Subcutaneous adipose tissue (tissue), 4 donors: ENCODE results near the gene DIAPH2. TPM values are rescaled to one million over a fixed set of nuclear protein-coding genes. Genes with fewer than 3 reads are reported as not detected.

Source experiments
- total RNA-seq, 4 donors: library from RNA; depleted of rRNA; stranded (reverse); fragments of >200 nt; gene quantifications; one replicate each; pipeline ENCODE4 v1.1.0, GENCODE V29; 2016
- TF ChIP-seq, protein P1 (sequence below): fragments of 450-650 bp; IDR thresholded peaks from one replicate; pipeline ENCODE4 v1.5.1; 2016; ENCODE audit warnings: low read depth, mild to moderate bottlenecking, control low read depth, antibody characterized with exemption, moderate library complexity

Gene DIAPH2
- total RNA-seq, 4 donors from 2014 or later: 45.0 to 84.6 (median 54.2) TPM

GRCh38 chrX:96807318-96807717, 122.7 kb downstream of the DIAPH2 start:
- TF ChIP-seq, protein P1, sequence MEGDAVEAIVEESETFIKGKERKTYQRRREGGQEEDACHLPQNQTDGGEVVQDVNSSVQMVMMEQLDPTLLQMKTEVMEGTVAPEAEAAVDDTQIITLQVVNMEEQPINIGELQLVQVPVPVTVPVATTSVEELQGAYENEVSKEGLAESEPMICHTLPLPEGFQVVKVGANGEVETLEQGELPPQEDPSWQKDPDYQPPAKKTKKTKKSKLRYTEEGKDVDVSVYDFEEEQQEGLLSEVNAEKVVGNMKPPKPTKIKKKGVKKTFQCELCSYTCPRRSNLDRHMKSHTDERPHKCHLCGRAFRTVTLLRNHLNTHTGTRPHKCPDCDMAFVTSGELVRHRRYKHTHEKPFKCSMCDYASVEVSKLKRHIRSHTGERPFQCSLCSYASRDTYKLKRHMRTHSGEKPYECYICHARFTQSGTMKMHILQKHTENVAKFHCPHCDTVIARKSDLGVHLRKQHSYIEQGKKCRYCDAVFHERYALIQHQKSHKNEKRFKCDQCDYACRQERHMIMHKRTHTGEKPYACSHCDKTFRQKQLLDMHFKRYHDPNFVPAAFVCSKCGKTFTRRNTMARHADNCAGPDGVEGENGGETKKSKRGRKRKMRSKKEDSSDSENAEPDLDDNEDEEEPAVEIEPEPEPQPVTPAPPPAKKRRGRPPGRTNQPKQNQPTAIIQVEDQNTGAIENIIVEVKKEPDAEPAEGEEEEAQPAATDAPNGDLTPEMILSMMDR: no peak

GRCh38 chrX:96820935-96821334, 136.3 kb downstream of the DIAPH2 start:
- TF ChIP-seq, protein P1: no peak

DNA sequence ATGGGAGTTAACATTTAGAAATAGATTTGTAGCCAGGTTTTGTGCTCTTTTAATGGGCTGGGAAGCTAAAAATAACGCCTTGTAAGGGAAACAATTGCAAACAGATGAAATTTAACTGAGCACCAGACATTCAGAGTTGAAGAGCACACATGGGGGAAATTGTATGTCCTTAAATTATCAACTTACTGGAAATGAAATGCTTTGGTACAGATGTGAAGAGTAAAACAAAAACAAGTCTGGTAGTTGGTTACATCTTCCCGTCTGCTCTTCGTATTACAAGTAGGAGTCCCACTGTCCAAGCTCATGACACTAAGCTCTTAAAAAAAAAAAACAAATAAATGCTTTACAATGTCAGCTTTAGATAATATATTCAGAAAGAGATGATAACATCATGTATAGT, 139.5 kb downstream of the DIAPH2 start:
- TF ChIP-seq, protein P1: no peak

- TF ChIP-seq, protein P1: no peak
Observed at GRCh38 chrX:96833333-96833732, 148.7 kb downstream of the DIAPH2 start.

DNA sequence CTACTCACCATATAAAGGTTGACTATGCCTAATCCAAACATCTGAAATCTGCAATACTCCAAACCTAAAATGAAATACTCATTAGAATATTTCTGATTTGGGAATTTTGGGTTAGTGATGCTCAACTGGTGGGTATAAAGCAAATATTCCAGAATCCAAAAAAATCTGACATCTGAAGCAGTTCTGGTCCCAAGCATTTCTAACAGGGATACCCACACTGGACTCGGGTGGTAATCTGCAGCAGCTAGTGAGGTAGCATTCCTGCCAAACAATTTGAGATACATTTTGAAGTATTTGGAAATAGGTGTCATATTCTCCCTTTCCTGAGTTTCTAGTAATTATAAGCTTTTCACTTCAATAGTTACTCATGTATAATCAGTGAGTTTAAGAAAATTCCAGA, 149.5 kb downstream of the DIAPH2 start:
- TF ChIP-seq, protein P1: no peak

DNA sequence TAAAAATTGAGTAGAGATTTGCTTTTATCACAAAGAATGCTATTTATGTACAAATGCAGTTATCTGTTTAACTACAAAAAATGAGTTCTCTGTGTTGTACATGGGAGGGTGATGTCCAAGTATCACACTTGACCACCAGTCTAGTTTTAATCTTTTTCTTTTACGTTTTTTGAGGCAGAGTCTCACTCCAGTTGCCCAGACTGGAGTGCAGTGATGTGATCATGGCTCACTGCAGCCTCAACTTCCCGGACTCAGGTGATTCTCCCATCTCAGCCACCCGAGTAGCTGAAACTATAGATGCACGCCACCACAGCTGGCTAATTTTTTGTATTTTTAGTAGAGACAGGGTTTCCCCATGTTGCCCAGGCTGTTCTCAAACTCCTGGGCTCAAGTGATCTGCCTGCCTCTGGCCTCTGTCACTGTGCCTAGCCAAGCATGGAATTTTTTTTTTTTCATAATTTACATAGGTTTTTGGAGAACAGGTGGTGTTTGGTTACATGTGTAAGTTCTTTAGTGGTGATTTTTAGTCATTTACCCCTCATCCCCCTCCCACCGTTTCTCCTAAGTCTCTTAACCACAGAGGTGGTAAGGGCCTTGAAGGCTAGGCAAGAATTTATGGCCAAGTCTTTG, 151.1 kb downstream of the DIAPH2 start:
- TF ChIP-seq, protein P1: no peak

DNA sequence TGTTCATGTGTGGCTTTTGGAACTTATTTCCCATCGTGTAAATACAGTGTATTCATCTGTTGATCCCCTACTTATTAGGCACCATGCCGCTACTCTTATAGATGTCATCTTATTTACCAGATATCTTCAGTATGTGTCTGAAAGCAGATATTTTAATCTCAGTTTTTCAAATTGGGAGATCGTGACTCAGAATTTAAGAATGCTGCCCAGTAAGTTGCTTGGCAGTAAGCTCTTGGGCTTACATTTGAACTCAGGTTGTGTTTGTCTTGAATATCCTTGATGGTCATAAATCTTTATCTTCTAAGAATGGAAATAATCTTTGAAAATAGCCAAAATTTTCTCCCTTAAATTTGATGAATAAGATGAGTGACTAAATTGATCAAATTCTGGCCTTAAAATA, 153.2 kb downstream of the DIAPH2 start:
- TF ChIP-seq, protein P1: no peak
